T47D (cell line): Measurements from ENCODE around the gene PLK3.
"Not testable (repeated sequence)": the region's sequence is repeated elsewhere in the genome, so short reads cannot be mapped to it uniquely, and the experiment has no call there.

Source experiments
- DNase-seq, 2 experiments: peaks; one replicate each; pipeline versions ENCODE4 v3.0.0 to v3.0.0-alpha.2; 2011 to 2012; ENCODE audit warnings: low read depth in 1 of 2, low spot score in 1 of 2
- JUND ChIP-seq: IDR thresholded peaks from 2 replicates; pipeline ENCODE4 v1.6.1; 2012; ENCODE audit warnings: low read depth
- in situ Hi-C: cut with HindIII; loops from 2 replicates; pipeline ENCODE4 v1.10.0; 2016; ENCODE audit warnings: low sequenced_read_pairs, low pct_unique_long_range_greater_than_20kb

Gene PLK3

GRCh38 chr1:44792736-44793502 lies 7.3 kb upstream of the PLK3 start:
- no peak for TF ChIP-seq JUND
- no peak for DNase-seq
- in situ Hi-C loops: no loop called here

GRCh38 chr1:44797886-44798285 lies 2.3 kb upstream of the PLK3 start:
- in situ Hi-C loops, DNase-seq: not testable (repeated sequence)

- TF ChIP-seq JUND: no peak
- no peak for DNase-seq
- in situ Hi-C loops: no loop called here
Measured at GRCh38 chr1:44798481-44799365, 1.5 kb upstream of the PLK3 start.

GRCh38 chr1:44801491-44802305 lies 1.5 kb downstream of the PLK3 start:
- in situ Hi-C loops: no loop called here
- TF ChIP-seq JUND: no peak
- DNase-seq: no peak

GRCh38 chr1:44802306-44803061 lies 2.3 kb downstream of the PLK3 start:
- no peak for TF ChIP-seq JUND
- no peak for DNase-seq
- in situ Hi-C loops: no loop called here

- in situ Hi-C loops: no loop called here
- no peak for TF ChIP-seq JUND
- DNase-seq: no peak
Measured at GRCh38 chr1:44803062-44803311, 2.8 kb downstream of the PLK3 start.

GRCh38 chr1:44803312-44804095 lies 3.3 kb downstream of the PLK3 start:
- DNase-seq: no peak
- no peak for TF ChIP-seq JUND
- in situ Hi-C loops: no loop called here

GRCh38 chr1:44805311-44806024 lies 5.3 kb downstream of the PLK3 start:
- TF ChIP-seq JUND: no peak
- DNase-seq: no peak
- in situ Hi-C loops: no loop called here

GRCh38 chr1:44806025-44806703 lies 6.0 kb downstream of the PLK3 start:
- no peak for DNase-seq
- in situ Hi-C loops: no loop called here
- TF ChIP-seq JUND: no peak

GRCh38 chr1:44806704-44807363 lies 6.7 kb downstream of the PLK3 start, which contains the start of gene DYNLT4:
TSS of gene DYNLT4 (minus strand) at chr1:44807351. CDS start at chr1:44806668, 683 bp downstream.
- in situ Hi-C loops: no loop called here
- DNase-seq: no peak
- no peak for TF ChIP-seq JUND
